Iris pigment epithelial cell (primary cell): Measurements from ENCODE around the gene LRCH1.
"Not testable (repeated sequence)": the region's sequence is repeated elsewhere in the genome, so short reads cannot be mapped to it uniquely, and the experiment has no call there.

Experiments
- DNase-seq: peaks from one replicate; pipeline ENCODE4 v3.0.0-alpha.2; 2011; ENCODE audit warnings: low read depth

The LRCH1 gene

GRCh38 chr13:46552889-46553520 lies at the start of gene LRCH1:
Gene LRCH1 (plus strand): TSS chr13:46553170. CDS start chr13:46553397, 227 bp downstream.
- DNase-seq, result peak; percentile 94

GRCh38 chr13:46504036-46504435 lies 48.9 kb upstream of the LRCH1 start:
- no peak for DNase-seq

- peak; percentile 15 for DNase-seq
These were observed 45.0 kb upstream of the LRCH1 start for GRCh38 chr13:46507981-46508380.

GRCh38 chr13:46509981-46510380 lies 43.0 kb upstream of the LRCH1 start:
- no peak for DNase-seq

- no peak for DNase-seq
These were observed 37.2 kb upstream of the LRCH1 start for GRCh38 chr13:46515803-46516202.

DNA sequence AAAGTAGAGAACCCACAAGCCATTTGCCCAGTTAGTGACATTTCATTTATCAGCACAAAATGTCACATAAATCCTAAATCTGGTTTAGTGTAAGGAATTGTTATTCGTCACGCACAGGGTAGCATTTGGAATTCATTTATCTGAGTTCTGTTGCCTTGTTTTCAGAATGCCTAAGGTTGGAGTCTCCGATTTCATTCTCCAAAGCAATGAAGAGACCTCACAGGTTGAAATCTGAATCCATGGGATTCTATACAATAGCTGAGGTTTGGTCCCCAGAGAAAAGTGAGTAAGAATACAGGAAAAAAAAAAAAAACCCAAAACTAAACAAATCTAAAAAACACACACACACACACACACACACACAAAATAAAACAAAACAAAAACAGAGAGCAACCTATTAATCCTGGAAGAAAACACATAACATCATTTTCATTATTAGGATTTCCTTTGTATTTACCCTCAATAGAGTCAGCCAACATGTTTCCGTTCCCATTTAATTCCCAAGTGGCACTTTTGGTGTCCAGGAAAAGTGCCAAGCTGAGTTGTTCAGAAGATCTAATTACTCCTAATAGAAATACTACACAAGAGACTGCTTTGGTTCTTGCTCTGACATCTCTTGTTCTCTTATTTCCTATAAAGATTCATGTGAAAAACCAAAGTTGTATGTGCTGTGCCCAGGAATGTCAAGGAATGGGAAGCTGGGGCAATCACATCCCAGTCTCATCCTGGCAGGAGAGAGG lies 36.2 kb upstream of the LRCH1 start:
- no peak for DNase-seq

DNA sequence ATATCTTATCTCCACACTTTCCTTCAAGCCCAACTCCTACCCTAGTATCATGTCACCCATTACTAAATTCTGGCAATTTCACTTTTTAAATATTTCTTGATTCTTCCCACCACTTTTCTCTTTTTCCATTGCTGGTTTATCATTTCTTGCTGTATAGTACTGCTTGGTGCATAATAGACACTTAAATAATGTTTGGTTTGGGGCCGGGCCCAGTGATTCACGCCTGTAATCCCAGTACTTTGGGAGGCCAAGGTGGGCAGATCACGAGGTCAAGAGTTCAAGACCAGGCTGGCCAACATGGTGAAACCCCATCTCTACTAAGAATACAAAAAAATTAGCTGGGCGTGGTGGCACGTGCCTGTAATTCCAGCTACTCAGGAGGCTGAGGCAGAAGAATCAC lies 35.2 kb upstream of the LRCH1 start:
- DNase-seq, result not testable (repeated sequence)

GRCh38 chr13:46519182-46519581 lies 33.8 kb upstream of the LRCH1 start:
- DNase-seq, result no peak

DNA sequence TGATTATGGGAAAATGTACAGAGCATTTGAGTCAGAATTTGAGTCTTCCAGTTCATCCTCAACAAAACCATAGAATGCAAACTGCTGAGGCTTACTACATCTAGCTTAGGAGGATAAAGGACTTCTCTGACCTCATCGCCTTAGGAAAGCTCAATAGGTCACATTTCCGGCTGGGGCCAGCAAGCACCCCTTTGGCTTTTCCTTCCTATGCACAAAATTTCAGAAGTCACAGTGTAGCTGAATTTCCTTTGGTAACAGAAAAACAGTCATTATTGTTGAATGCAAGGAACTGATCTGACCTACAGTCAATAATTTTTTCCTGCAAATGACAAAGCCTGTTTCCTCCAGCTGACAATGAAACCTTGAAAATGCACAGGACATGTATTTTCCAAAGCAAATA lies 32.8 kb upstream of the LRCH1 start:
- DNase-seq, result no peak

GRCh38 chr13:46521486-46521885 lies 31.5 kb upstream of the LRCH1 start:
- DNase-seq, result no peak

DNA sequence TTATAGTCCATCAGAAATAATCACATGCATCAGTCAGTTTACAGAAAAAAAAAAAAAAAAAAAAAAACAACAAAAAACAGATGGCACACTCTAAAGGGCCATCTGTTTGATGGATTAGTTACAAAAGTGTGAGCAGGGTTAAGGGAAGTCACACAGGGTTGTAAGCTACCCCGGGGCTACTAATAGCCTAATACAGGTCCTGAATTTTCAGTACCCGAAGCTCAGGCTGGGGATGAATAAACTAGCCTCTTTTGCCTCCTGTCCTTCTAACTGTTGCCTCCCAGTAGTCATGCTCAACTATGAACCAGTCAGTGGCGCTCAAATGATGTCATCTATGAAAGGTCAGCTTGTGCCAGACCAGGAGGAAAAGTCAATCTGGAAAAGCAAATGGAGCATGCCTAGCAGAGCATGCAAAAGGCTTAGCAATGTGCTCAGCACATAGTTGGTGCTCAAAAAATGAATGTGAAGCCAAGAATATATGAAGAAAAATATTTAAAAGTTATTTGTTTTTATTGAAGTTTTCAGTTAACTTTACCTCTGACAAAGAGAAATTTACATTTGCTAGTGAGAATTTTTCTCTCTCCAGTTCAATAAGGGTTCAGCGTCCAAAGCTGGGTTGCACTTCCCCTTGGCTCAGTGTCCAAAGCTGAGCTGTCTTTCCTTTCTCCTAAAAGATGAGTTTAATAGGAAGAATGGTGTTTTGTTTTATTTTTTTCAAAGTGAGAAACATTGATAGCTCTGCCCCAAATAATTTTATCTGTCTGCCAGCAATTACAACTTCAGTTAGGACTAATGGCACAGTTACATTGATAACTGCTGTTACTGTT lies 30.8 kb upstream of the LRCH1 start:
- DNase-seq, result no peak

- DNase-seq, result no peak
These were observed 30.3 kb upstream of the LRCH1 start for GRCh38 chr13:46522748-46523030.

DNA sequence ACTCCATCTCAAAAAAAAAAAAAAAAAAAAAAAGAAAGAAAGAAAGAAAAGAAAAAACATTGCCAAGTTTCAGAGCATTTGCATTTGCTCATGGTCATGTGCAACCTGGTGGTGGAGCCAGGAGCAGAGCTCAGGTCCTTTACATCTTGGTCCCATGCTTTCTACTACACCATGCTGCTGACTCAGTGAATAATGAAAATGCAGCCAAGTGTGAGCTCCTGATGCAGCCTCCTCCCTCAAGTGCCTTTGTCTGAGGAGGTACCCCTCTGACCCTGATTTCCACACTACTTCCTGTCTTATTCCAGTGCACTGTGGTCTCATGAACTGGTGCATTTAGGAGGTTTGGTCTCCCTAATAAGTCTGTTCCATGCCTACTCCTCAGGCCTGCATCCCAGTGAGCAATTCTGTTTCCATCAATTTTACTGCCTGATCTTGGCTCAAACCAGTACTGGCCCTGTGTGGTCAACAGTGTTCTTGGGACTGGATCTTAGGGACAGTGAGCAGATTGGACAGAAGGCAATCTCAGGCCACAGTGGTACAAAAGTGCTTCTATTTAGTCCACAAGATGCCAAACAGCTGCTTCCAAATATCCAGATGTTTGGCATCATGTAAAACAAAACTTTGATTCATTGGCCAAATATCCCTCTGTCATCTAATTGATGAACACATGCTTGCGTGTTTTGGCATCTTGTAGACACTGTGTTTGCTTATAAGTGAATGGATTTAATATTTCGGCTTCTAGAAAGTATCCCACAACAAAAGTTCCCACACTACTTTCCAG lies 28.8 kb upstream of the LRCH1 start:
- no peak for DNase-seq

GRCh38 chr13:46526100-46526735 lies 26.8 kb upstream of the LRCH1 start:
- no peak for DNase-seq

GRCh38 chr13:46526740-46527139 lies 26.2 kb upstream of the LRCH1 start:
- DNase-seq, result no peak

- no peak for DNase-seq
These were observed 25.7 kb upstream of the LRCH1 start for GRCh38 chr13:46527237-46527636.

GRCh38 chr13:46529216-46529919 lies 23.6 kb upstream of the LRCH1 start:
- no peak for DNase-seq

- DNase-seq, result peak; percentile 71
These were observed 22.7 kb upstream of the LRCH1 start for GRCh38 chr13:46530084-46530935.

GRCh38 chr13:46531953-46532352 lies 21.0 kb upstream of the LRCH1 start:
- DNase-seq, result no peak

GRCh38 chr13:46535002-46535401 lies 18.0 kb upstream of the LRCH1 start:
- DNase-seq, result no peak
